HTR-8/SVneo (cell line): ENCODE data around the gene FRY.

Experiments used
- DNase-seq: peaks from one replicate; pipeline ENCODE4 v3.0.0; 2011; ENCODE audit warnings: low spot score, mixed read lengths; ENCODE audit not compliant: insufficient read length
- FAIRE-seq: peaks from 2 replicates; lab custom pipeline; 2011; peaks lifted over from hg19 to GRCh38; lab: Jason Lieb, UNC

Gene FRY

DNA sequence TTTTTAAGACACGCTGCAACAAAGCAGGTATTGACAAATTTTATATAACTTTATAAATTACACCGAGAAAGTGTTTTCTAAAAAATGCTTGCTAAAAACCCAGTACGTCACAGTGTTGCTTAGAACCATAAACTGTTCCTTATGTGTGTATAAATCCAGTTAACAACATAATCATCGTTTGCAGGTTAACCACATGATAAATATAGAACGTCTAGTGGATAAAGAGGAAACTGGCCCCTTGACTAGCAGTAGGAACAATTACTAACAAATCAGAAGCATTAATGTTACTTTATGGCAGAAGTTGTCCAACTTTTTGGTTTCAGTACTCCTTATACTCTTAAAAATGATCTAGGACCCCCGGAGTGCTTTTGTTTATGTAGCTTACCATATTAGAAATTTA lies 284.9 kb downstream of the FRY start:
- DNase-seq (no peak), FAIRE-seq (no peak)

GRCh38 chr13:32317716-32318465 lies 286.3 kb downstream of the FRY start:
- FAIRE-seq = no peak

DNA sequence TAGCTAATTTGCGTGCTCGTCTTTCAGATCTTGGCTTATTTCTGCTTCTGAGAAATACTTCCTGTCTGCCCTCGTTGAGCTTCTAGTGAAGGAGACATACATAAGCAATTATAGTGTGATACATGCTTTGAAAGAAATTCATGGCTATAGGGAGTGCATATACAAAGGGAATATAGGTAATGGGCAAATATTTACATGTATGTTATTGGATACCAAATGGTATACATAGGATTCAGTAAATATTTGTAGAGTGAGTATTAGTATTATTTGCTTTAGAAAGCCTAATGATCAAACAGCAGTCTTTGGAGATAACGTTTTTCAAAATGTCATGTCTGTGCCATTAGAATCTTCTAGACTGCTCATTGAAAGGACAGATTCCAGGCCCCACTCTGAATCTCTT lies 289.0 kb downstream of the FRY start:
- FAIRE-seq (no peak), DNase-seq (no peak)

More at GRCh38 chr13:32317716-32318465, 286.3 kb downstream of the FRY start:
- no peak for DNase-seq

DNA sequence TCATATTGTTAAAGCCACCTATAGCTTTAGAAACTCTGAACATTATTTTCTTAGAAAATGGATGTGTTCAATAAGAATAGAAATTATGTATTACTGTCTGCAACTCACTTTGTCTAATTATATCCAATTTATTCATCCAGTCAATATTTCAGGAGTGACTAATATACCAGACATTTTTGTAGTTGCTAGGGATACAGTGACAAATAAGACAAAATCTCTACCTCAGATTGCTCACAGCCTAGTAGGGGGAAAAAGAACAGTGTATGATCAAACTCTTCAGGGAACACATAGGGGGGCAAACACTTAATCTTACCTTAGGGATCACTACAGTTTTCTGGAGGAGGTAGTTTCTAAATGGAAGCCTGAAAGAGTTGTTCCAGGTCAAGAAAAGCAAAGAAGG lies 292.3 kb downstream of the FRY start:
- FAIRE-seq (no peak), DNase-seq (no peak)

GRCh38 chr13:32330441-32330840 lies 298.9 kb downstream of the FRY start:
- FAIRE-seq = no peak

DNA sequence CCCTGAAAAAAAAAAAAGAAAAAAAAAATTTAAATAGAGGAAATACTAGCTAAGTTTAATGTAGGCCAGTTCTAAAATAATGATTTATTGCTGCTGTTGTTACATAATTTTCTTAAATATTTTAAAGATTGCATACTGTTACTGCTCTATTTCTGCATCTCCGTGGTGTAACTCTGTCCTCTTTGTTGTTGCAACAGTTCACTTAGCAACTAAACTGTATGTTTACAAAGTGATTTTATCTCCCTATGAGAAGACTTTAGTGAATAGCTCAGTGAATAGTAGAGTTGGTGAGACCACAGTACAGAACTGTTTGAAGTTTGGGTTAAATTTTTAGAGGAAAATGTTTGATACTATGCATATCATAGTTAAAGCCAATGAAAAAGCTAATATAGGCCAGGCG lies 303.1 kb downstream of the FRY start:
- DNase-seq = no peak
- FAIRE-seq = no peak

More at GRCh38 chr13:32330441-32330840, 298.9 kb downstream of the FRY start:
- no peak for DNase-seq

- FAIRE-seq (no peak), DNase-seq (no peak)
Measured at GRCh38 chr13:32340914-32341313, 309.3 kb downstream of the FRY start.

DNA sequence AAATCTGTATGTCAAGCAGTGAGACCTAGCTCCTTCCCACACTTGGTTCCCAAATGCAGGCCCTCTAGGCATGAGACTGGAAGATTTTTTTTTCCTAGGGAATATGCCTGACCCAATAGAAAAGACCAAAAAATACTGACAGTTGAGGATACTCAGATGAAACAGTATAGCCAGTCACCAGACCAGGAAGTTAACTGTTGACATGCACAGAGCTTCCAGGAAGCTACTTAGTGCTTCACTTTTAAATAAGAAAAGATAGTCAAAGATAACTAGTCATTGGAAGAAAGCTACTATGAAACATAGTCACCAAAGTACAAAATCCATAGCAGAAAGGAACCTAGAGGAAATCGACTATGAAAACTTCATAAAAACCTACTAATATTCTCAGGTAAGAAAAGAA lies 316.1 kb downstream of the FRY start:
- FAIRE-seq = no peak
- DNase-seq = no peak
